GM12892 (cell line): Measurements from ENCODE around the gene GRHPR.

ENCODE experiments used
- POLR2A ChIP-seq: IDR thresholded peaks from 2 replicates; pipeline ENCODE4 v1.6.1; 2011; ENCODE audit warnings: low read depth, low read length, control low read depth
- TAF1 ChIP-seq: IDR thresholded peaks from 2 replicates; pipeline ENCODE4 v1.6.1; 2011; ENCODE audit warnings: low read depth, mild to moderate bottlenecking, control low read depth, low read length, borderline replicate concordance

DNA sequence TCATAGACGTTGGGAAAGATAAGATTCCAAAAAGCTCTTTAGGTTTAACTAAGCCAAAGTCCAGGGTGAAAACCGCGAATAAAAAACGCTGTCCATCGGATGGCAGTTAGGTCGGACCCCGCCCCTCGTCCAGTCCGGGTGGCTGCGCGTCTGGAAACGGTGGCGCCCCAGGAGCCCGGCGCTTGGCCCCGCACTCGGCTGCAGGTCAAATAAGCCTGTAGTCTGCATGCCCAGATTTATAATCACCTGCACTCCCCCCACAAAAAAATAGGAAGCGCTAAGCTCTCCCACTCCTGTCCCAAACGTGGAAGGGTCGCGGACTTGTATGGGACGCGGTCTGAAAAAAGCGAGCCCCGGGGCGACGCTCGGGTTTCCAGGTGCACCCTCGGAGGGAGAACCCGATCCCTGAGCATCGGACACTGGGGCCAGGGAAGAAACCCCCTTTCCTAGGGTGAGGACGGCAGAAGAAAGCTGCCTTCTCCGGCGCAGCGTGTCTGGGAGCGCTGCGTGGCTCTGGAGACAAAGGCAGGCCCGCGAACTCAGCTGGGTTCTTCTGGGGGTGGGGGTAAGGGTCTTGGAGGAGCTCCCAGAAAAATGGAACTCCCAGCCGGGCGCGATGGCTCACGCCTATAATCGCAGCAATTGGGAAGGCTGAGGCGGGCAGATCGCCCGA is 43.7 kb downstream of the GRHPR start:
- TF ChIP-seq POLR2A (no peak; the same call in 1 of the 2 replicates), TAF1 (no peak; the same call in 1 of the 2 replicates)
